Measurements from ENCODE around the gene RPS8. TPM values are rescaled to one million over a fixed set of nuclear protein-coding genes. Genes with fewer than 3 reads are reported as not detected.
"Not testable (repeated sequence)": the region's sequence is repeated elsewhere in the genome, so short reads cannot be mapped to it uniquely, and the experiment has no call there.

The RPS8 gene
- total RNA-seq, 1 donor from 2014 or later = 581 TPM

- DNase-seq (ENCODE audit: low spot score) = peak; percentile 100
- intact Hi-C loops (cut with DNase I) = loop anchor here (2.0 to 10.0 kb wide), 4 partner anchors 19 to 505 kb away; partner anchors contain the start of genes HECTD3 and UROD
These were observed 24.6 kb downstream of the RPS8 start, which contains the start of gene PLK3 for GRCh38 chr1:44799770-44800584. TSS of gene PLK3 (plus strand) at chr1:44800377. CDS start at chr1:44800464, 87 bp downstream.

- intact Hi-C loops (cut with DNase I) = loop anchor here (2.0 to 10.0 kb wide), 3 partner anchors 17 to 503 kb away; partner anchors contain the start of genes HECTD3 and UROD
- no peak for DNase-seq (ENCODE audit: low spot score)
These were observed 26.4 kb downstream of the RPS8 start for GRCh38 chr1:44801491-44802305.

- no peak for DNase-seq (ENCODE audit: low spot score)
- intact Hi-C loops (cut with DNase I) = loop anchor here (5.0 to 10.0 kb wide), 2 partner anchors 210 to 502 kb away; partner anchors contain the start of genes HECTD3 and UROD
These were observed 27.1 kb downstream of the RPS8 start for GRCh38 chr1:44802306-44803061.

GRCh38 chr1:44803062-44803311 is 27.6 kb downstream of the RPS8 start:
- no peak for DNase-seq (ENCODE audit: low spot score)
- intact Hi-C loops (cut with DNase I) = loop anchor here (5.0 to 10.0 kb wide), 2 partner anchors 209 to 502 kb away; partner anchors contain the start of genes HECTD3 and UROD

GRCh38 chr1:44803312-44804095 is 28.2 kb downstream of the RPS8 start:
- intact Hi-C loops (cut with DNase I) = loop anchor here (5.0 to 10.0 kb wide), 2 partner anchors 209 to 501 kb away; partner anchors contain the start of genes HECTD3 and UROD

GRCh38 chr1:44805311-44806024 is 30.1 kb downstream of the RPS8 start:
- intact Hi-C loops (cut with DNase I) = loop anchor here (10.0 kb wide), 1 partner anchor 499 kb away; no protein-coding TSS in a partner anchor
- DNase-seq (ENCODE audit: low spot score) = no peak

More at GRCh38 chr1:44803312-44804095, 28.2 kb downstream of the RPS8 start:
- no peak for DNase-seq (ENCODE audit: low spot score)

GRCh38 chr1:44806025-44806703 is 30.8 kb downstream of the RPS8 start:
- intact Hi-C loops (cut with DNase I) = loop anchor here (10.0 kb wide), 1 partner anchor 499 kb away; no protein-coding TSS in a partner anchor
- no peak for DNase-seq (ENCODE audit: low spot score)

GRCh38 chr1:44806704-44807363 is 31.5 kb downstream of the RPS8 start, which contains the start of gene DYNLT4:
TSS of gene DYNLT4 (minus strand) at chr1:44807351. CDS start at chr1:44806668, 683 bp downstream.
- no peak for DNase-seq (ENCODE audit: low spot score)
- intact Hi-C loops (cut with DNase I) = loop anchor here (10.0 kb wide), 1 partner anchor 498 kb away; no protein-coding TSS in a partner anchor

GRCh38 chr1:44807364-44808062 is 32.2 kb downstream of the RPS8 start:
- intact Hi-C loops (cut with DNase I) = loop anchor here (10.0 kb wide), 1 partner anchor 497 kb away; no protein-coding TSS in a partner anchor
- peak; percentile 99 for DNase-seq (ENCODE audit: low spot score)

- intact Hi-C loops (cut with DNase I) = loop anchor here (10.0 kb wide), 1 partner anchor 497 kb away; no protein-coding TSS in a partner anchor
- DNase-seq (ENCODE audit: low spot score) = peak; percentile 90
These were observed 33.0 kb downstream of the RPS8 start, which contains the start of gene BTBD19 for GRCh38 chr1:44808063-44808937. TSS of gene BTBD19 (plus strand) at chr1:44808523. CDS start at chr1:44808821, 298 bp downstream.

GRCh38 chr1:44808938-44809917 is 33.9 kb downstream of the RPS8 start:
- intact Hi-C loops (cut with DNase I) = loop anchor here (10.0 kb wide), 1 partner anchor 496 kb away; no protein-coding TSS in a partner anchor
- no peak for DNase-seq (ENCODE audit: low spot score)

GRCh38 chr1:44810101-44810761 is 34.9 kb downstream of the RPS8 start:
- intact Hi-C loops (cut with DNase I) = no loop called here
- peak; percentile 74 for DNase-seq (ENCODE audit: low spot score)

GRCh38 chr1:44810762-44811105 is 35.4 kb downstream of the RPS8 start:
- intact Hi-C loops (cut with DNase I); DNase-seq (ENCODE audit: low spot score): not testable (repeated sequence)

Data from cardiac septum (tissue), 1 donor.